Endothelial cell of umbilical vein (primary cell): ENCODE data around the gene USP7. TPM values are rescaled to one million over a fixed set of nuclear protein-coding genes. Genes with fewer than 3 reads are reported as not detected.

Experiments used
- BruUV-seq: library from RNA; stranded (reverse); fragments of 400-500 nt; replicated peaks from 2 replicates; lab custom pipeline; 2021; lab: Mats Ljungman, UMichigan
- CTCF ChIA-PET: fragments of 300-600, 350-600 bp; sonication (Branson Sonifier 250); formaldehyde crosslinking; loops from one replicate; lab custom pipeline; 2021; ENCODE audit warnings: antibody characterized with exemption, inconsistent platforms; lab: Charles Lee
- POLR2A ChIA-PET: fragments of 300-600, 350-600 bp; sonication (Branson Sonifier 250); formaldehyde crosslinking; loops from one replicate; lab custom pipeline; 2021; ENCODE audit warnings: antibody characterized with exemption, inconsistent platforms; lab: Charles Lee
- DNase-seq: peaks from one replicate; pipeline ENCODE4 v3.0.0-alpha.2; 2011; ENCODE audit warnings: low read depth, low spot score
- FAIRE-seq: peaks from 2 replicates; lab custom pipeline; 2011; peaks lifted over from hg19 to GRCh38; lab: Jason Lieb, UNC
- H2AFZ ChIP-seq: 2 replicates; pipeline ENCODE4 v1.6.0; 2012; ENCODE audit warnings: low read depth, low read length, control low read depth, inconsistent platforms
- H3K27ac ChIP-seq: 2 replicates; pipeline ENCODE4 v1.5.1; 2011; ENCODE audit warnings: low read depth, mild to moderate bottlenecking, control low read depth, low read length, moderate library complexity; ENCODE audit not compliant: insufficient read depth
- H3K27me3 ChIP-seq, 2 experiments: 2 replicates each; pipeline versions ENCODE4 v1.6.0 to v1.6.1; 2011; ENCODE audit warnings: low read length in 2 of 2, mixed read lengths in 1 of 2; ENCODE audit not compliant: control insufficient read depth in 2 of 2, insufficient read depth in 2 of 2
- H3K36me3 ChIP-seq, 2 experiments: 2 replicates in 1 of 2; 3 replicates in 1 of 2; pipeline ENCODE4 v1.5.1; 2011; ENCODE audit warnings: low read length in 2 of 2, mild to moderate bottlenecking in 1 of 2, moderate library complexity in 1 of 2; ENCODE audit not compliant: control insufficient read depth in 2 of 2, insufficient read depth in 2 of 2; ENCODE audit errors: extremely low read depth in 1 of 2
- H3K4me1 ChIP-seq: 3 replicates; pipeline ENCODE4 v1.5.1; 2011; ENCODE audit warnings: mild to moderate bottlenecking, low read length; ENCODE audit not compliant: control insufficient read depth, insufficient read depth; ENCODE audit errors: extremely low read depth
- H3K4me2 ChIP-seq: 2 replicates; pipeline ENCODE4 v1.6.1; 2011; ENCODE audit warnings: low read length, control low read depth, mixed read lengths; ENCODE audit not compliant: insufficient read depth
- H3K4me3 ChIP-seq, 3 experiments: fragments of 200-600 bp in 1 of 3; sonication (generic), shearing (Covaris generic) in 1 of 3; replicated peaks in 1 of 3; 2 replicates each; pipeline ENCODE4 v1.5.1; 2011 to 2016; ENCODE audit warnings: control low read depth in 3 of 3, low read length in 3 of 3, mild to moderate bottlenecking in 2 of 3, inconsistent platforms in 1 of 3, low read depth in 1 of 3, moderate library complexity in 1 of 3; ENCODE audit not compliant: insufficient read depth in 1 of 3
- H3K79me2 ChIP-seq: 2 replicates; pipeline ENCODE4 v1.6.0; 2012; ENCODE audit warnings: low read length, inconsistent platforms; ENCODE audit not compliant: control insufficient read depth, insufficient read depth
- H3K9ac ChIP-seq: replicated peaks from 2 replicates; pipeline ENCODE3; 2011; ENCODE audit warnings: low read length, control low read depth; ENCODE audit not compliant: insufficient read depth; ENCODE audit errors: extremely low read depth
- H3K9me1 ChIP-seq: replicated peaks from 3 replicates; pipeline ENCODE4 v1.6.0; 2011; ENCODE audit warnings: mild to moderate bottlenecking, low read length; ENCODE audit not compliant: control insufficient read depth, insufficient read depth; ENCODE audit errors: extremely low read depth
- H3K9me3 ChIP-seq: replicated peaks from 2 replicates; pipeline ENCODE4 v1.5.1; 2012; ENCODE audit warnings: low read length, inconsistent platforms; ENCODE audit not compliant: control insufficient read depth, insufficient read depth
- H4K20me1 ChIP-seq: replicated peaks from 2 replicates; pipeline ENCODE3; 2011; ENCODE audit warnings: mild to moderate bottlenecking, low read length; ENCODE audit not compliant: control insufficient read depth, insufficient read depth; ENCODE audit errors: extremely low read depth
- FOS ChIP-seq: IDR thresholded peaks from 2 replicates; pipeline ENCODE4 v1.6.1; 2011; ENCODE audit warnings: mild to moderate bottlenecking, low read length, moderate library complexity, borderline replicate concordance; ENCODE audit not compliant: insufficient read depth
- GATA2 ChIP-seq: IDR thresholded peaks from 2 replicates; pipeline ENCODE4 v1.7.0; 2011; ENCODE audit warnings: low read depth, mild to moderate bottlenecking, moderate library complexity, mixed read lengths, low read length; ENCODE audit not compliant: insufficient read length, insufficient read depth
- JUN ChIP-seq: IDR thresholded peaks from 2 replicates; pipeline ENCODE4 v1.6.1; 2011; ENCODE audit warnings: borderline replicate concordance, low read depth; ENCODE audit not compliant: insufficient read length, insufficient read depth
- POLR2AphosphoS5 ChIP-seq: IDR thresholded peaks from 2 replicates; pipeline ENCODE4 v1.6.1; 2012; ENCODE audit warnings: low read depth, mild to moderate bottlenecking, control low read depth, low read length, moderate library complexity; ENCODE audit not compliant: insufficient read depth
- dilution Hi-C: fragments of 300-500 bp; cut with MboI; formaldehyde crosslinking; loops from one replicate; pipeline ENCODE4 v1.15.0; 2019; ENCODE audit warnings: low sequenced_read_pairs; ENCODE audit not compliant: extremely low pct_ligation_motif_present
- intact Hi-C: fragments of 100-400 bp; cut with micrococcal nuclease; formaldehyde crosslinking; loops from one replicate; pipeline ENCODE4 v1.10.0; 2022
- polyA plus RNA-seq, 4 experiments: library from polyadenylated mRNA; depleted of rRNA in 3 of 4; stranded (reverse) in 3 of 4; unstranded in 1 of 4; fragments of >200 nt; gene quantifications; 2 replicates each; pipeline versions ENCODE4 v1.2.1 to v1.2.3, GENCODE V29; 2011 to 2012; ENCODE audit warnings: missing spikeins in 1 of 4
- total RNA-seq: library from RNA; stranded (reverse); gene quantifications from 2 replicates; pipeline ENCODE4 v1.2.3, GENCODE V29; 2021
- TF ChIP-seq, protein P1 (sequence below): IDR thresholded peaks from 2 replicates; pipeline ENCODE4 v1.6.1; 2011; ENCODE audit not compliant: insufficient read depth, insufficient read length
- TF ChIP-seq, protein P2 (sequence below), 2 donors: IDR thresholded peaks; 1 replicate in 1 of 2; 2 replicates in 1 of 2; pipeline ENCODE4 v1.5.1; 2011; ENCODE audit warnings: low read length in 2 of 2, mild to moderate bottlenecking in 2 of 2, moderate library complexity in 2 of 2, control low read depth in 1 of 2, inconsistent platforms in 1 of 2, low read depth in 1 of 2; ENCODE audit not compliant: insufficient read depth in 1 of 2; ENCODE audit errors: extremely low read depth in 1 of 2

USP7 gene
- total and polyA plus RNA-seq, 2 donors (not counting 3 experiments of a cell fraction or from before 2014, with no cell fraction given) = 17.7 to 130 TPM

DNA sequence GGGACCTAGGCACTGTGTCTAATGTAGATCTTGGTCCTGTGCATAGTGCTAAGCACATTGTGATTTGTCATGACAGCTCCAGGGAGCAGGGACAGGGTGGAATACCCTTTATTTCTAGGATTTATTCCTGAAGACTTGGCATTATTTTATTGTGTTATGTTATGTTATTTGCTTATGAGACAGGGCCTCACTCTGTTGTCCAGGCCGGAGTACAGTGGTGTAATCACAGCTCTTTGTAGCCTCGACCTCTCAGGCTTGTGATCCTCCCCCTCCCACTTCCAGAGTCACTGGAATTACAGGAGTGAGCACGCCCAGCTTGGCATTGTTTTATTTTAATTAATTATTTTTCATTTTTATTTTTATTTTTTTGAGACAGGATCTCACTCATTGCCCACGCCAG lies 40.5 kb upstream of the USP7 start:
- dilution Hi-C loops (no loop called here), intact Hi-C loops (no loop called here)
- BruUV-seq = no TSS peak
- Histone ChIP-seq H3K4me2 (no peak overlapping the region), H2AFZ (no peak overlapping the region), H3K27me3 (no peaks in the 10 kb centered on the region), H3K9me3 (no peaks in the 10 kb centered on the region), H3K9ac (no peak overlapping the region), H3K36me3 (no peaks in the 10 kb centered on the region), H3K27ac (no peak overlapping the region), H3K79me2 (no peaks in the 10 kb centered on the region), H4K20me1 (no peaks in the 10 kb centered on the region), H3K9me1 (no peaks in the 10 kb centered on the region), H3K4me3 (no peak overlapping the region), H3K4me1 (peaks cover 4% of the 10 kb centered on the region)
- TF ChIP-seq, protein P1, sequence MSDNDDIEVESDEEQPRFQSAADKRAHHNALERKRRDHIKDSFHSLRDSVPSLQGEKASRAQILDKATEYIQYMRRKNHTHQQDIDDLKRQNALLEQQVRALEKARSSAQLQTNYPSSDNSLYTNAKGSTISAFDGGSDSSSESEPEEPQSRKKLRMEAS = no peak
- no peak for TF ChIP-seq JUN
- TF ChIP-seq FOS = no peak
- TF ChIP-seq GATA2 = no peak
- no peak for TF ChIP-seq POLR2AphosphoS5
- TF ChIP-seq, protein P2, sequence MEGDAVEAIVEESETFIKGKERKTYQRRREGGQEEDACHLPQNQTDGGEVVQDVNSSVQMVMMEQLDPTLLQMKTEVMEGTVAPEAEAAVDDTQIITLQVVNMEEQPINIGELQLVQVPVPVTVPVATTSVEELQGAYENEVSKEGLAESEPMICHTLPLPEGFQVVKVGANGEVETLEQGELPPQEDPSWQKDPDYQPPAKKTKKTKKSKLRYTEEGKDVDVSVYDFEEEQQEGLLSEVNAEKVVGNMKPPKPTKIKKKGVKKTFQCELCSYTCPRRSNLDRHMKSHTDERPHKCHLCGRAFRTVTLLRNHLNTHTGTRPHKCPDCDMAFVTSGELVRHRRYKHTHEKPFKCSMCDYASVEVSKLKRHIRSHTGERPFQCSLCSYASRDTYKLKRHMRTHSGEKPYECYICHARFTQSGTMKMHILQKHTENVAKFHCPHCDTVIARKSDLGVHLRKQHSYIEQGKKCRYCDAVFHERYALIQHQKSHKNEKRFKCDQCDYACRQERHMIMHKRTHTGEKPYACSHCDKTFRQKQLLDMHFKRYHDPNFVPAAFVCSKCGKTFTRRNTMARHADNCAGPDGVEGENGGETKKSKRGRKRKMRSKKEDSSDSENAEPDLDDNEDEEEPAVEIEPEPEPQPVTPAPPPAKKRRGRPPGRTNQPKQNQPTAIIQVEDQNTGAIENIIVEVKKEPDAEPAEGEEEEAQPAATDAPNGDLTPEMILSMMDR (IDR thresholded peaks at IDR 0.05; ENCODE audit: extremely low read depth in 1 of 2, insufficient read depth in 1 of 2, low read depth in 1 of 2, low read length in 2 of 2) = no peak
- no peak for DNase-seq
- CTCF ChIA-PET = interaction anchor here (1.0 kb wide), 1 partner anchor 29 kb away, joined by 3 read pairs; no protein-coding TSS in a partner anchor
- POLR2A ChIA-PET = no interaction called here
- FAIRE-seq = no peak
